ENCODE results near the gene CSPG4. TPM values are rescaled to one million over a fixed set of nuclear protein-coding genes. Genes with fewer than 3 reads are reported as not detected.
"Not testable (repeated sequence)": the region's sequence is repeated elsewhere in the genome, so short reads cannot be mapped to it uniquely, and the experiment has no call there.

Gene CSPG4
- total and polyA plus RNA-seq, 2 of the 13 experiments (the other 11 are each of a cell fraction or from before 2014, with no cell fraction given): 0.01 to 0.04 TPM

DNA sequence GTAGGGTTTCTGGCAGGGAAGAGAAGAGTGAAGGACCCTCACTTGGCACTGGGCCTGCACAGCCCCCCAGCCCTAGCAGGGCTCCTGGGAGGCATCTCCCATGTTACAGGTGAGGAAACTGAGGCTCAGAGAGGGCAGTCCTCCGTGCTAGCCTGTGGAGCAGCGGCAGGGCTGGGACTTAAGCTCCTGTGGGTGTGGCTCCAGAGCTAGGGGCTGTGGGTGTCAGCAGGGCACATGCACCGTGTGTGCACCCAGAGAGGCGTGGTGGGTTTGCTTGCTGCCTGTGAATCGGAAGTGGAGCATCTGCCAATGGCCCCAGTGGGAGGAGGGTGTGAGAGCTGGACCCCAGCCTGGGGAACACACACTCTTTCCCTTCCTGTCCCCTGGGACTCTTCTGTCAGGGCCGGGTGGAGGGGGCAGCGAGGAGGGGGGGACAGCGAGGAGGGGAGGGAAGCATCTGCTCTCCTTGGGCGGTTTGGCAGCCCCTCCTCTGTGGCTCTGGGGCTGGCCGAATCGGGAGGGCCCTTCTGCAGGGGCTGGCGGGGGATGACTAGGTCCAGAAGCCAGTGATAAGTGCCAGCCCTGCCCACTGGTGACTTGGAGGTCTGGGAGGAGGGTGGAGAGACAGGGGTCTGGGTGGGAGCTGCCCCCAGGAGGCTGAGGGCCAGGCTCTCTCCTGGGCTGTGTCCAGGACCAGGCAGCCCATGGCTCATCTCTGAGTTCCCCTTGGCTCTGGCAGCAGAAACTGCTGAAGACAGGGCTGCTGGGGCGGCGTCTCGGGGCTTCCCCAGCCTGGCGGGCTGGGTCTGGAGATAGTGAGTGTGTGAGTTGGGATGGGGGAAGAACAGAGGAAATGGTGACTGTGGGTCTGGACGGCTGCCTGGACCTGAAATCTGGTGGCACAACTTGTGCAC, 12.4 kb downstream of the CSPG4 start:
- H3K4me1 ChIP-seq (ENCODE audit: insufficient read depth, low read length): peaks cover 16% of the 10 kb centered on the region
- POLR2A ChIA-PET; intact Hi-C loops (cut with micrococcal nuclease; ENCODE audit: unreplicated experiment); FAIRE-seq; CTCF ChIA-PET (ENCODE audit: low intra/inter-chr PET ratio, low total read pairs); H3K9ac ChIP-seq (ENCODE audit: insufficient read depth, low read depth, low read length); H3K27ac ChIP-seq (ENCODE audit: extremely low read length, insufficient read depth, low read length); DNase-seq (ENCODE audit: low spot score); H3K4me3 ChIP-seq (replicated peaks in 1 of 3; ENCODE audit: insufficient read depth in 1 of 3, low read depth in 2 of 3, low read length in 3 of 3); H3K36me3 ChIP-seq (replicated peaks in 1 of 2; ENCODE audit: control insufficient read depth in 1 of 2, insufficient read depth in 2 of 2, low read length in 2 of 2); H2AFZ ChIP-seq (ENCODE audit: low read length); in situ Hi-C loops (cut with HindIII; ENCODE audit: extremely low pct_ligation_motif_present, low pct_unique_long_range_greater_than_20kb); BruUV-seq (replicated peaks); H4K20me1 ChIP-seq (ENCODE audit: insufficient read depth, low read length); H3K79me2 ChIP-seq (ENCODE audit: insufficient read depth, low read length); H3K9me3 ChIP-seq (ENCODE audit: low read length): not testable (repeated sequence)
- ATAC-seq: peak; percentile 8; the same call in 2 of the 3 replicates
- peak overlapping the region; percentile 18; the same call in 1 of the 2 replicates for H3K4me2 ChIP-seq (ENCODE audit: low read depth, low read length)
- peaks cover 6 to 44% of the 10 kb centered on the region in 2 experiments; a peak in 2 of 5 replicates for H3K27me3 ChIP-seq (ENCODE audit: control insufficient read depth in 1 of 2, insufficient read depth in 2 of 2, low read length in 2 of 2)
- 25% methylated on average over 4 of the region's 17 CpGs for WGBS (ENCODE audit: low lambda C conversion rate)

DNA sequence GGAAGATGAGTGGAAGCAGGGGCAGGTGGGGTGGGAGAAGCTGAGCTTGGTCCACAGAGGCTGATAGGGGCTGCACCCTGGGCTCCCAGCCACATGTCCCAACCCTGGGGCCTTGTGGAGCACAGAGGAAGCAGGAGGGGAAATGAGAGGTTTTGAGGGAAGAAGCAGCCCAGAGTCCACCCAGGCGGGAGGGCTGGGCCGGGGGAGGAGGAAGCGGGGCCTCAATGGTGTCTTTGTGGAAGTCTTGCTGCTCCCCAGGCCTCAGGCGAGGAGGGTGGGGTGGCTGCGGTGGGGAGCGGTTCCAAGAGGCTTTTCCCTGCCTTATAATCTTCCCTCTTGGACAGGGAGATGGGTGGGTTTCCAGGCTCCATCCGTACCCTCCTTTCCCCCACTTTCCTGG, 13.1 kb downstream of the CSPG4 start:
- FAIRE-seq, ATAC-seq: not testable (repeated sequence)
- WGBS (ENCODE audit: low lambda C conversion rate): 14% methylated on average over 4 of the region's 7 CpGs

DNA sequence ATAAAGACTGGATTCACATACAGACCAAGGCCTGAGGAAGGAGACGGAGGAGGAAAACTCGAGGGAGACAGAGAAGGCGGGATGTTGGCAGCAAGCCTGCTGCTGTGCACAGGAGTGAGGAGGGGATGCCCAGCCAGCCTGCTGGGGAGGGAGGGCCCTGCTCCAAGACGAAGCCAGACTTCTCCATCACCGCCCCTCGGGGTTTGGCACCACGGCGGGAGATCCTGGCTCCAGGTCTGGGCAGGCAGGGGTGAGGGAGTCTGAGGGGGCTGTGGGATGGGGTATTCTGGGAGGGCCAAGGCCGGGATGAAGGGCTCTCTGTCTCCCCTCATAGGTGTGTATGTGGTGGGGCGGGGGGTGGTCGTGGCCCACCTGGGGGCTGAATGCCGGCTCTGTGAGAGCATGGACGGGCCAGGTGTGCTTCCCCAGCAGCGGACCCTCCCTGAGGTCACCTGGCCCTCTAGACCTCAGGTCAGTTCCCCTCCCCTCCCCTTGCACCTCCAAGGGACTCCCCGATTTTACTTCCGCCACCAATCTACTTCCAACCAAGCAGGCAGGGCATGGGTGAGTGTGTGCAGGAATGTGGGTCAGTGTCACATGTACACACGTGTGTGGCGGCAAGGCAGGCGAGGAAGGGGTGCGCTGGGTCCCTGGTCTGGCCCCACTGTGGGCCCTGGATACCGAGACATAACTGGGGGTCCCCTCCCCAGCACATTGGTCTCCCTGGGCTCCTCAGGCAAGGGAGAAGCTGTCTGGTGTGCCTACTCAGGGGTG, 14.5 kb downstream of the CSPG4 start:
- H3K36me3 ChIP-seq (replicated peaks in 1 of 2; ENCODE audit: control insufficient read depth in 1 of 2, insufficient read depth in 2 of 2, low read length in 2 of 2); intact Hi-C loops (cut with micrococcal nuclease; ENCODE audit: unreplicated experiment); H3K9me3 ChIP-seq (ENCODE audit: low read length); DNase-seq (ENCODE audit: low spot score); H3K27ac ChIP-seq (ENCODE audit: extremely low read length, insufficient read depth, low read length); H3K4me3 ChIP-seq (replicated peaks in 1 of 3; ENCODE audit: insufficient read depth in 1 of 3, low read depth in 2 of 3, low read length in 3 of 3); H2AFZ ChIP-seq (ENCODE audit: low read length); POLR2A ChIA-PET; H3K9ac ChIP-seq (ENCODE audit: insufficient read depth, low read depth, low read length); H3K4me2 ChIP-seq (ENCODE audit: low read depth, low read length); H3K79me2 ChIP-seq (ENCODE audit: insufficient read depth, low read length); BruUV-seq (replicated peaks); H4K20me1 ChIP-seq (ENCODE audit: insufficient read depth, low read length); ATAC-seq; in situ Hi-C loops (cut with HindIII; ENCODE audit: extremely low pct_ligation_motif_present, low pct_unique_long_range_greater_than_20kb); CTCF ChIA-PET (ENCODE audit: low intra/inter-chr PET ratio, low total read pairs); FAIRE-seq: not testable (repeated sequence)
- Histone ChIP-seq H3K4me1 (ENCODE audit: insufficient read depth, low read length) (peaks cover 34% of the 10 kb centered on the region), H3K27me3 (ENCODE audit: control insufficient read depth in 1 of 2, insufficient read depth in 2 of 2, low read length in 2 of 2) (peaks cover 11 to 60% of the 10 kb centered on the region in 2 experiments; a peak in 3 of 5 replicates)
- 43% methylated on average over 5 of the region's 21 CpGs for WGBS (ENCODE audit: low lambda C conversion rate)

More for the DNA sequence above, 13.1 kb downstream of the CSPG4 start:
- H2AFZ ChIP-seq (ENCODE audit: low read length); H3K79me2 ChIP-seq (ENCODE audit: insufficient read depth, low read length); H3K9ac ChIP-seq (ENCODE audit: insufficient read depth, low read depth, low read length); H3K36me3 ChIP-seq (replicated peaks in 1 of 2; ENCODE audit: control insufficient read depth in 1 of 2, insufficient read depth in 2 of 2, low read length in 2 of 2); CTCF ChIA-PET (ENCODE audit: low intra/inter-chr PET ratio, low total read pairs); POLR2A ChIA-PET; intact Hi-C loops (cut with micrococcal nuclease; ENCODE audit: unreplicated experiment); H3K9me3 ChIP-seq (ENCODE audit: low read length); DNase-seq (ENCODE audit: low spot score); H4K20me1 ChIP-seq (ENCODE audit: insufficient read depth, low read length); H3K27ac ChIP-seq (ENCODE audit: extremely low read length, insufficient read depth, low read length); in situ Hi-C loops (cut with HindIII; ENCODE audit: extremely low pct_ligation_motif_present, low pct_unique_long_range_greater_than_20kb); H3K4me3 ChIP-seq (replicated peaks in 1 of 3; ENCODE audit: insufficient read depth in 1 of 3, low read depth in 2 of 3, low read length in 3 of 3); BruUV-seq (replicated peaks): not testable (repeated sequence)
- Histone ChIP-seq H3K4me2 (ENCODE audit: low read depth, low read length) (peak overlapping the region; percentile 18; the same call in 1 of the 2 replicates), H3K27me3 (ENCODE audit: control insufficient read depth in 1 of 2, insufficient read depth in 2 of 2, low read length in 2 of 2) (peaks cover 7 to 47% of the 10 kb centered on the region in 2 experiments; a peak in 3 of 5 replicates), H3K4me1 (ENCODE audit: insufficient read depth, low read length) (peaks cover 23% of the 10 kb centered on the region)

Data from HepG2 (cell line).